ENCODE data around the gene EIF4E1B.
A peak's percentile ranks its signal among the peaks of the same experiment; 100 is the strongest.

EIF4E1B gene

DNA sequence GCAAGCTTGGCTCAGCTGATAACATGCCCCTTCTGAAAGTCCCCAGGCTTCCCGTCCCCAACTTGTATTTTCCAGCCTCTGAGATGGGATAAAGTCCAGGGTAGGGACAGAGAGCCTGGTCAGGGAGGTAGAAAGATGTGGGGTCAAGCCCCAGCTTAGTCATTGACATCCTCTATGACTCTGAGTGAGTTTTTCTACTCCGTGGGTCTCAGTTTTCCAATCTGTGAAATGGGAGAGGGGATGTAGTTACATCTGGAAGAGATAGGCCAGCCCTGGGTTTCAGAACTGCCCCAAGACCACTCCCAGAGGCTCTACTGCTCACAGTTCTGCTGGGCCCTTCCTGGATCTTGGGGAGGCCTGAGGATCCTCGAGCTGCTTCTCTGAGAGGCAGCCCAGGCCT lies 23.6 kb upstream of the EIF4E1B start:
- no peak for DNase-seq

DNA sequence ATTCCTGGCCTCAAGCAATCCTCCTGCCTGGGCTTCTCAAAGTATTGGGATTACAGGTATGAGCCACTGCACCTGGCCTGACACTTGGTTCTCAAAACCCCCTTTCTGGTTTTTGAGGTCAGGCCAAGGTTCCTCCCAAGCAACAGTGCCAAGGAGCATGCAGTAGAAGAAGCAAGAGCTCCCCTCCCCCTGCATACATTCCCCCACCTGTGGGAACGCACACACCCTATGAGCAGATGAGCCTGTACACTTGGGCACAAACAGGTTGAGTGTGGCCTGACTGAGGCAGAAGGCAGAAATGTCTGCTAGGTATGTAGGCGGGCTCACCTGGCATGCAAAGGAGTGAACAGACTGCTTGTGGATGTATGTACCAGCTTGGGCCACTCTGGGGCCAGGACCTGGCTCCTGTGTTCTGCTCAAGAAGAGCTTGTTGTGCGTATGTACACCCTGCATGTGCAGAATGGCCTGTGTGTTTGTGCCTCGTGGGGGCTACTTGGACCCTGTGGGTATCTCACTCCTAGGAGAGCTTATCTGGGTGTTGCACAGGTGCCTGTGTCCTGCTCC lies 22.3 kb upstream of the EIF4E1B start:
- DNase-seq = no peak

DNA sequence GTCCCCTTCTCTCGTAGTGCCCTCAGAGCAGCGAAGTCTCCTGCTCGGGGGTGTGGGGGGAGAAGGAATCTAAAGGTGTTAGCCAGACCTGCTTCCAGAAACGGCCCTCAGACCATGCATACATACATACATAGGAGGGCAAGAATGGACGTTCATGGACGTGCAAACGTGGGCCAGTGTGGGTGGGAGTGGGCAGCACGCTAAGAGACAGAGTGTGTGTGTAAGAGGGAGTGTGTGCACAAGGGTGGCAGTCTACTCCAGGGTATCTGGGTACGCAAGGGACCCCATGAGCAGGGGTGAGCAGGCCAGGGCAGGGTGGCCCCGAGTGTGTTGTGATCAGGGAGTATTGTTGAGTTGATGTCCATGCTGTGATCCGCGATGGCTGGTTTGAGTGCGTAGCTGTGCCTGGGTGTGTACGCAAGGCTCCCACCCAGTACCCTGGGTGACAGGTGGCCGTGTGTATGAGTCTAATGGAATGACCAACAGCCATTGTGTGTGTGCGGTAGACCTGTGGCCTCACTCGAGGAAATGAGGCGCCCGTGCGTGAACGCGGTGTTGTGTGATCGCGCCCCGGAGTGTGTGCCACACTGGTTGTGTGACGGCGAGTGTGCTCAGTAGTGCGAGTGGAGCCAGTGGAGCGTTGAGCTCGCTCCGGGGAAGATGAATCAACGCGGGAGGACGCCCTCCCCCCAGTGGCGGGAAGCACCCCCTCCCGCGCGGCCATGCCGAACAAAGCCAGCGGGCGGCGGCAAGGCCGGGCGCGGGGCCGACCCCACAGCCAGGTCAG lies 21.3 kb upstream of the EIF4E1B start:
- peak; percentile 15 for DNase-seq

DNA sequence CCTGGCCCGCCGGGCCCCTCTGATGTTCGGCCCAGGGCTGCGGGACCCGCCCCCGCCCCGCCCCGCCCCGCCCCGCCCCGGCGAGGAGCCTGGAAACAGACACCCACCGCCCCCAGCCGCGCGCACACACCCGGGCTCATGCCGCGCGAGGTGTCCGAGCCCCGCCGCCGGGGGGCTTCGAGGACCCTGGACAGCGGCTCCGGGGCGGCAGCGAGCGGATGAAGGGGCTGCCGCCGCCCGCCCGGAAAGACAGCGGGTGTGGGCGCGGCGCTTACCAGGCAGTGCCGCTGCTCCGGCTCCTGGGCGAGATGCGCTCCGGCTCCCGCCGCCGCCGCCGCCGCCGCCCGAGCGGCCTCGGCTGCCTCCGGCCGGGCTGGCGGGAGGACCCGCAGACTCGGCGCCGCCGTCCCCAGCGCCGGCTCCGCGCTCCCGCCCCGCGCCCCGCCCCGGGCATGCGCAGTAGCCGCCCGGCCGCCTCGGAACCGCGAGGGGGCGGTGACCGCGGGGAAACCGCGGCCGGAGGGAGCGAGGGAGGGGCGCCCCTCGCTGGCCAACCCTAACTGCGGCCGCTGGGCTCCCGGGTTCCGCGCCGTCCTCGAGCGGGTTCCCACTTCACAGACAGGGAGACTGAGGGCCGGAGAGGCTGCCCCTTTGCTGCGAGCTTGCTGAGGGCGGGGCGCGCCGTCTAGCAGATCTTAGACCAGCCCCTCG lies 20.6 kb upstream of the EIF4E1B start, which contains the start of gene GPRIN1:
Gene GPRIN1 (minus strand): TSS at position 433 of the 711 bp plus-strand sequence. CDS start 10,322 bp downstream, outside the sequence.
- DNase-seq = peak; percentile 45

DNA sequence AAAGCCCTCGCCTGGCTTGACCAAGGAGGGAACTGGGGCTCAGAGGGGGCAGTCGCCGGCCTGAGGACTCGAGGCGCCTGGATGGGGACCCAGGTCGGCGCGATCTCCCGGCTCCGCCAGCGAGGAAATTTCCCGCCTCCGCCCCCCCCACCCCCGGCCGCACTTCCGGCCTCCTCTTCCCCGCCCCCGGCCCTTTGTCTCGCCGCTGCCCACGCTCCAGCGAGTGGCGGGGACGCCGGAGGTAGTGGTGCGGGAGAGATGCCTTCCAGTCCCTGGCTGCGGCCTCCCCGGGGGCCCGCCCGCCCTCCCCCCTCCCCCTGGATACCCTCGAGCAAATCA lies 20.1 kb upstream of the EIF4E1B start:
- no peak for DNase-seq

DNA sequence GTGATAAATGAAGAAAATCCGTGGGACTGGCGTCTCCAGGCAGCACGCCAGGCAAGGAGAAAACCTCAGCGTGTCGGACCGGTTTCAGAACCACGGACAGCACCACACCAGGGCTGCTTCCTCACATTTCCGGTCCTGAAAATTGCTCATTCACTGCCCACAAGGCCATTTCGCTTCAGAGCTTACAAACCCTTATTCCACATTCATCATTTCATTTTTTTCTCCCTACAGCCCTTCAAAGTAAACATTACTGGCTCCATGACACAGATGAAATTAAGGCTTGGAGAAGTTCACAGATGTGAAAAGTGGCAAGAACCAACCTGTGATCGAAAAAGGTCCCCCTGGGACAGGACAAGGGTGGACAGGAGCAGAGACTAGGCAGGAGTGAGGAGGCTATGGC lies 19.0 kb upstream of the EIF4E1B start:
- DNase-seq = peak; percentile 75

DNA sequence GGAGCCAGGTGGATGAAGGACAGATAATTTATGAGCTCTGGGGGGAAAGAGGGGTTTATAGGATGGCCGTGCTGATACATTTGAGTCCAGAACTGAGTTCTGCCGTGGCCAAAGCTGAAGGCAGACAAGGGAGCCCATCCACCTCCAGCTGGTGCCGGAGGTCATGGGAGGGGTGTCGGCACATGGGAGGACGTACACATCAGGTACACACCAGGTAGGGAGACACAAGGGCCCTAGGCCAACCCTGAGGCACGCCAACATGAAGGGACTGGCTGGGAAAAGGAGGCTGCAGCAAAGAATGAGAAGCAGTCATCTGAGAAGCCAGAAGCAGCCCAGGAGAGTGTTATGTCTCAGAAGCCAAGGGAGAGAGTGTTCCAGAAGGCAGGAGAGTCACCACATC lies 18.5 kb upstream of the EIF4E1B start:
- no peak for DNase-seq

DNA sequence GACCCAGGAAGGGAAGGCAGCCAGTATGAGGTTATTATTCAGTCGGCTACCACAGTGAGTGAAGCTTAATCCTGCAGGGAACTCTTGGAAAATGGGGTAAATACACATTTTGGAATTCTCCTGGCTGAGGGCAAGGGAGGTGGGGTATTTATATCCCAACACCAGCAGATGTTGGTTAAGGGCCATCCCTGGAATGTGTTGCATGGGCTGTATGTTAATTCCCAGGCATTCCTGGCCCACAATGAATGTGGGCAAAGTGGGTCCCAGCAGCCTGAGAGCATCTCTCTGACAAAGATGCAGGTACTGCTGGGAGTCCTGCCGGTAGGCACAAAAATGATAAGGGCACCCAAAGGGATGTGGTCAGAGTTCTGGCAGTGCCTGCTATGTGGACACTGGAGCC lies 17.6 kb upstream of the EIF4E1B start:
- DNase-seq = no peak

DNA sequence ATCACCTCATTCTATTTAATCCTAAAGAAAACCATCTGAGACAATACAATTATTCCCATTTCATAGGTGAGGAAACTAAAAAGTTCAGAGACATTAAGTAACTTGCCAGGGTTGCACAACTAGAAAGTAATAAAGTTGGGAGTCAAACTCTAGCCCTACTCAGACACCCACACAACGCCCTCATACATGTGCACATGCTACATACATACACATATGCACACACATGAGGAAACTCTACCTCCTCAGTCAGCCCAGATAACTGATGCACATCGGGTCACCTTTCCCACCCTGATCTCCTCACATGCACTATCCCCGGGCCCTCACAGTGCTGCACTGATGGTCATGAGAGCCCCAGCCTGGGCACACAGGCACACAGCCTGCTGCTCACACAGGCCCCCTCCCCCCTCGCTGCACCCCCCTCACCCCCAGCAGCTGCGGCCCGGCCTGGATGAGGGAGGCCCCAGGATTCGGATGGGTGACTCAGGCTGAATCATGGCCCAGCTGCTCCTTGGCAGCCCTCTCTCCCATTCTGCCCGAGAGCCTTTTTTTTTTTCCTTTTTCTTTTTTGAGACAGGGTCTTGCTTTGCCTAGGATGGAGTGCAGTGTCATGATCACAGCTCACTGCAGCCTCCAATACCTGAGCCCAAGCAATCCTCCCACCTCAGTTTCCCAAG lies 15.5 kb upstream of the EIF4E1B start:
- DNase-seq = peak; percentile 9

DNA sequence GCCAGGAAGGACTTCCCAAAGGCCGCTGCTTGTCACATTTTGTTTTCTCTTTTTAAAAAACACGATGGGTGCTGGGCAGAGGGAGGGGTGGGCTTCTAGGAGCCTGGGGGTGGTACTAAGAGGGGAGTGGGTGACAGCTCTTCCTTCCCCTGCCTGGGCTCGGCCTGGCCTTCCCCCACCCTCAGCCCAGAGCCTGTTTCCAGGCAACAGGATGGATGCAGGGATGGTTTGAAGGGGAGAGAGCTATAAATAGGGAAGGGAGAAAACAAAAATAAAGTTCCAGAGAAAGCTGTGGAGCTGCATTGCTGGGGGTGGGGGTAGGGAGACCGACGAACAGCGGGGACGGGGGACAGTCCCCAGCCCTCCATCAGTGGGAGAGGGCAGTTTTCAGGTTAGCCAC lies 14.0 kb upstream of the EIF4E1B start:
- no peak for DNase-seq

DNA sequence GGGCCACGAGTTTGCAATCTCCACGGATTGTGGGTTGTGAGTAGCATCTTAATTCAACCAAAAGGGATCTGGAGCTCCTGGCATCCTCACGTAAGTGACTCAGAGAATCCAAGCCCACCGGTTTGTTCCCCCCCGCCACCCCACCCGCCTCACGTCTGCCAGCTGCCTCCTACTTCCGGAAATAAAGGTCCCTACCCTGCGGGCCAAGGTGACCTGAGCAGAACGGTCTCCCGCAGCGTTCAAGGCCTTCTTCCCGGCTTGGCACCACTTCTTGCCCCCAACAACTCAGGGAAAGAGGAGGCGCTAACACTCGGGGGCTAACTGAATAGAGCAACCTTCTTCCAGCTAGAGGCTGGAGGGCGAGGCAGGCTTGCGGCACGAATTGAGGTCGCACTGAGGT lies 11.7 kb upstream of the EIF4E1B start:
- no peak for DNase-seq

DNA sequence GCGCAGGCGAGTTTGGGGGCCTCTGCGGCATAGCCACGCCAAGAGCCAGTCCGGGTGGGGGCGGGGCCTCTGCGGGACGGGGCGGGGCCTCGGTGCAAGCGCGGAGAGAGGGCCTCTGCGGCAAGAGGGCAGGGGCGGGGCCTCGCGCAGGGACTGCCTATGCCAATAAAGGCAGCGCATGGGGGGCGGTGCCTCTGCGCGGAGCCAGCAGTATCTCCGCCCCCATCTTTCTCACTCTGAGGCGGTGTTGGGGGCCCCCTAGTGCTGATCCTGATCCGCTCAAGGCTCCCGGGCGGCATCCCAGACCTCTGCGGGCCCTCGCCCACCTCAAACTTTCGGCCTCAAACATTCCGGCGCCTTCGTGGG lies 11.3 kb upstream of the EIF4E1B start:
- peak; percentile 50 for DNase-seq

DNA sequence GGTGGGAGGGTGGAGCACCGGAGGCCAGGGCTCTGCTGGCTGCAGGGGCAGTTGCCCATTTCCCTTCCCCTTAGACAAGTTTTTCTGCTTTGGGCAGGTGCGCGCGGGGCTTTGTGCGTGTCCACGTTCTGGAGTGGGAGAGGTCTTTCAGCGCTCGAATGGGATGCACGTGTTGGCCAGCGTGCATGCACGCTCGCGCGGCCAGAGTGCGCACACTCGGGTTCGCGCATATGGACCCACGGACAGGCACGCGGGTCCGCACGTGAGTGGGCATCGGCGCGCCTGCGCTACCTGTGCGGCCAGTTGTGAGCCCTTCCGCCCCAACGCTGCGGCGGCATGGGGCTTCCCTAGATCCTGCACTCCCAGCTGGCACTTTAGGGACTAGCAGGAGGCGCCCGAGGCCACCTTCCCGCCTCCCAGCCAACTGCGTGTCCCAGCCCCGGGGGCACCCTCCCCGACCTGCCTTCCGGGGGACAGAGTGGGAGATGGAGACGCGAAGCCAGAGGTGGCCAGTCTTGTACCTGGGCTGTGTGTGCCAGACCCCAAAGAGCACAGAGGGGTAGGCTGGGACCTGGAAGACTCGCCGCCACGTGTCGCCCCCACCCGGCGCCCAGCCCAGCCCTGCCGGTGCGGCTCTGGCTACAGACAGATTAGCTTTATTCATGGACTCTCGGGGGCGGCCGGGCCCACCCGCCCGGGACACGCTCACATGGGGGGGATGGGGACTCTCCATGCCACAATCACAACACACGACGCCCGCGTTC lies 10.7 kb upstream of the EIF4E1B start:
- no peak for DNase-seq

DNA sequence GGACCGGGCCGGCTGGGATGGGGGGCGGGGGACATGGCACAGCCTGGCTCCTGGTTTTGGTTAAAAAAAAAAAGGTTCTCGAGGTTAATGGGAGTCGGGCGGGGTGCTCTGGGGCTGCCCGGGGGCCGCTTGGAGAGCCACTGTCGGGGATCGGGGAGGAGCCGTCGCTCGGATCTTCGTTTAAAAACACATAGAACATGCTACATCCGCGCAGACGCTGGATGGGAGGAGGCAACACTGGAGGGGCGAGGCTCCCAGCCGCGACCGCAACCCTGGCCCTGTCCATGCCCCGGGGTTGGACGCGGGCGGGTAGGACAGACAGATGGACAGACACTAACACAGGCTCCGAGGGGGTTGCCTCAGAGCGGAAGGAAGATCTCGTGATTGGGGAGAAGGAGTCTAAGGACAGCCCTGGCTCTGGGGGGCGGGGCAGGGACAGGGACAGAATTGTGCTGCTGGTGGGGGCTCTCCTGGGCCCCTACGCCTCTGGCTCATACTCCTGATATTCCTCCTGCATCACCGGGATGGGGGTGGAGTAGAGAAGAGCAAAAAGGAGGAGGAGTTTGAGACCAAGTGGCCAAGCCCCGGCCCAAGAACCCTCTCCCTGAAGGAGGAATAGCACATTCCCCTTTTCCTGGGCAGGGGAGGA lies 10.0 kb upstream of the EIF4E1B start:
- no peak for DNase-seq

DNA sequence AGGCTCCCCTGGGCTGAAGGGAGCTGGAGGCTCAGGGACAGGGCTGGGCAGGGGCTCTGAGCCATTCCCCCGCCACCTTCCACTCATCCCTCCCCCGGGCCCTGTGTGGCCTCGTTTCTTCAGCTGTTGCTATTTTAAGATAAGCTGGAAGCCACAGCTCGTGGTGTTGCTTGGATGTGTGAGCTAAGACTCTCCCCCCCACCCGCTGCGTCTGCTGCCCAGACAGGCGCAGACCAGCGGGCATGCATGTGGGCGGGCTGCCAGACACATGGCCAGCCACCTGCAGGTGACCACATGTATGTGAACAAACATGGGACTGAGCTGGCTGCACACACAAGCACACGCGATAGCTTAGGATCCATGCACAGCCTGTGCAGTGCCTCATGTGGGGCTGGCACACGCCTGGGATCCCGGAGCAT lies 8.8 kb upstream of the EIF4E1B start:
- DNase-seq = no peak

DNA sequence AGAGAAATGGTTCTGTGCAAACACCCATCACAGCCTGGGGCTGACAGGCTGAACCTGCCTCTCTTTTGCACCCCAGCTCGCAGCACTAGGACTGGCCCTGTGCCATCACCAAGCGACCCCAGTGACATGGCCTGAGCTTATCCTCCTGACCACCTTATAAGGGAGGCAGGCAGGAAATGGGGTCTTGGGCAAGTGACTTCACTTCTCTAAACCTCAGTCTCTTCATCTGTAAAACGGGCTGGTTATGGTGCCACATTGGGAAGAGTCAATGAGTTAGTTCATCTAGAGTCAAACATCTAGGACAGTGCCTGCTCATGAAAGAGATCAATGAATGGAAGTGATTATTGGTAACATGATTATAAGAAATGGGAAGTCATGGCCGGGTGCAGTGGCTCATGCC lies 6.3 kb upstream of the EIF4E1B start:
- no peak for DNase-seq

DNA sequence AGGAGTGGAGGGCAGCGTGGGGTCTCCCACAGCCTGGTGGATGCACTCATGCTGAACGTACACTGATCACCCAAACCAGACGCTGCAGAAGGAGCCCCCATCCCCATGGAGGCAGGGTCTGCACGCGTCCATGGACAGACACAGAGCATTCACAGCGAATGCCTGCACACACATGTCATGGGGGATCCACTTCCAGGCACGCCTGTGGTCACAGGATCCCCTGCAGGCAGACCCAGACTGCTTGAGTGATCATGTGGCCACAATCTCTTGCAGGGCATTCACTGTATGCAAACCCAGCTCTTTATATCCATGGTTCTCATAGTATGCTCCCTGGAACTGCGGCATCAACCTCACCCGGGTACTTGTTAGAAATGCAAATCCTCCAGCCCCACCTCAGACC lies 5.5 kb upstream of the EIF4E1B start:
- DNase-seq = no peak

DNA sequence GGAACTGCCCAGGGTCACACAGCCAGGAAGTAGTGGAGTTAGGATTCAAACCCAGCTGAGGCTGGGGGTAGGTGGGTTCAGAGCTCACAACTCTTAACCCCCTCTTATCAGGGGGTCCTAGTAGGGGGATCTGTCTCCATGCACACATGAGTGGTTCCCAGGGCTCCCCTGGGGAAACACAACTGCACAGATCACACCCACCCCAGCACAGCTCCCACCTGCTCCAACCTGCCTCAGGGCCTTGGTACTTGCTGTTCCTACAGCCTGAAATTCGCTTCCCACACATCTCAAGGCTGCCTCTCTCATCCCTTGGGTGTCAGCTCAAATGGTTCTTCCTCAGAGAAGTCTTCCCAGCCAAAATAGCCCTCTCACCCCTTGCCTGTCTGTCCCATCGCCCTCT lies 5.0 kb upstream of the EIF4E1B start:
- DNase-seq = no peak

DNA sequence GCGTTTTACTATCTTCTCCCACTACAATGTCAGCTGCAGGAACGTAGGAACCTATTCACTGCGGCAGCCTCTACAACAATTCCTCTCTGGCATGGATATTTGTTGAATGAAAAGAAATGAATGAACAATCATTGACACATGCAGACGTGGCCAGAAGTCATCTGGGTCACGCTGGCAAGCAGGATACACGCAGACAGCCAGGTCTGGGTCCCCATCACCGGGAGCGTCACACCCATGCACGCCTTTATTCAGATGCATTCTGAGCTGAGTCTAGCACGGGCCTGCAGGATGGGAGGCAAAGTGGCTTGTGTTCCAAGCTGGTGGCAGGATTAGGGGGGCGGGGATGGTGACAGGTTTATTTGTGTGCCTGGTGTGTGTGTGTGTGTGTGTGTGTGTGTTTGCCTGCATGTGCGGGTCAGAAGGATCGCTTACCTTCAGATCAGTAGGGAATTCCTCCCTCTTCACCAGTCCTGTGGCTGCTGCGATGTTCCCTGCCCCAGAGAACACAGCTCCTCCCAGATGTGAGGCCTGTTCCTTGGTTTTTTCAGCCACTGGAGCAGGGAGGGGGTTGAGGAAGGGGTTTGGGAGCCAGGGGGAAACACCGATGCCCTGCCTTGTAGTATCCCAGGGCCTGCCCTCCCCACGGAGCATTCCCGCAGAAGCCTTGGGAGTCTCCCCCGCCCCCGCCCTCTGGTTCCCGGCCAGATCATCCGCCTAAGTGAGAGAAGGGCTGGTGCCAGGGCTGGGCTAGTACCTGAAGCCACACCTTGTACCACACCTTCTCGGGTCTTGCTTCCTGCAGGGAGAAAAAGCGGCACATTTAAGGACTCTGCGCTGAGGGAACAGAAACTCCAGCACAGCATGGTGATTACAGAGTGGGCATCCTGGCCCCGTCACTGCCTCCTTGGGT lies 4.3 kb upstream of the EIF4E1B start:
- no peak for DNase-seq

DNA sequence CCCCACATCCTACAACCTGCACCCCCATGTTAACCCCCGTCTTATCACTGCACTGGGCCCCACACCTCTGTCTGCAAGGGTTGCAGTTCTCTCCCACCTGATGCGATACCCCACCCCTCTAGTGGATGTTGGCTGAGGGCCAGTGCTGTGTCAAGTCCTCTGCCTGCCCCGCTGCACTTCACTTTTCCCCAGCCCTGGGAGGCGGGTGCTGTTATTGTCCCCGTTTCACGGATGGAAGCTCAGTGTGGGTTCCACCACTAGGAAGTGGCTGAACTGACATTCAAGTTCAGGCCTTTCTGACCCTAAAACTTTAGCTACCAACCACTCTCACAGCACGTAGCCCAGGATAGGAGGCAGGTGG lies 3.6 kb upstream of the EIF4E1B start:
- DNase-seq = no peak

DNA sequence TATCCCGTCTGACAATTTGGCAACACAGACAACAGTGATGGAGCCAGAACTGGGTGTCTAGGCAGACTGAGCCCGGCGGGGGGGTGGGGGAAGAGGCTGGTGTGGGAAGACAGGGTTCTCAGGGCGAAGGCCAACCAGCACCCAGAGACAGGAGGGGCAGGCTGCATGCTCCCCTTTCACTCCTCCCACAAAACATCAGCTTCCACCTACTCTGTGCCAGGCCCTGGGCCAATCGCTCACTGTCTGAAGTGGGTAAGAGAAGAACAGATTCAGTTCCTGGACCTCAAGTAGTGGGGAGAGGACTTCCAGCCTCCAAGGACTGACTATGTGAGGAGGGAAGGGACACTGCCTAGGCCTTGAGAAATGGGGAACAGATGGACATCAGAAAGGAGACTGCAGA lies 2.9 kb upstream of the EIF4E1B start:
- DNase-seq = no peak

All from kidney glomerular epithelial cell (primary cell).